ENCODE data around the gene CHMP1B. TPM values are rescaled to one million over a fixed set of nuclear protein-coding genes. Genes with fewer than 3 reads are reported as not detected.

The CHMP1B gene
- polyA plus RNA-seq, 1 donor = 48.2 TPM

- Histone ChIP-seq H3K4me1 (ENCODE audit: control insufficient read depth, insufficient read depth, low read length) (peaks cover 4% of the 10 kb centered on the region), H3K4me3 (ENCODE audit: low read length) (no peak overlapping the region), H3K36me3 (ENCODE audit: control insufficient read depth, insufficient read depth, low read length) (no peaks in the 10 kb centered on the region), H3K27ac (ENCODE audit: low read length) (no peak overlapping the region), H3K27me3 (ENCODE audit: control insufficient read depth, insufficient read depth, low read length) (no peaks in the 10 kb centered on the region), H3K9me3 (ENCODE audit: control insufficient read depth, low read depth, low read length) (no peaks in the 10 kb centered on the region)
- WGBS (ENCODE audit: insufficient coverage, low lambda C conversion rate) = 100% methylated on average over 1 of the region's 12 CpGs
- DNase-seq = no peak
Observed at GRCh38 chr18:11865071-11865470, 13.9 kb downstream of the CHMP1B start.

GRCh38 chr18:11866329-11866728, 15.1 kb downstream of the CHMP1B start:
- Histone ChIP-seq H3K9me3 (ENCODE audit: control insufficient read depth, low read depth, low read length) (no peaks in the 10 kb centered on the region), H3K4me3 (ENCODE audit: low read length) (no peak overlapping the region), H3K4me1 (ENCODE audit: control insufficient read depth, insufficient read depth, low read length) (peaks cover 3% of the 10 kb centered on the region), H3K27me3 (ENCODE audit: control insufficient read depth, insufficient read depth, low read length) (no peaks in the 10 kb centered on the region), H3K36me3 (ENCODE audit: control insufficient read depth, insufficient read depth, low read length) (no peaks in the 10 kb centered on the region), H3K27ac (ENCODE audit: low read length) (no peak overlapping the region)
- WGBS (ENCODE audit: insufficient coverage, low lambda C conversion rate) = no CpG with 5 or more reads among the region's 10 CpGs
- no peak for DNase-seq

- Histone ChIP-seq H3K27me3 (ENCODE audit: control insufficient read depth, insufficient read depth, low read length) (no peaks in the 10 kb centered on the region), H3K9me3 (ENCODE audit: control insufficient read depth, low read depth, low read length) (no peaks in the 10 kb centered on the region), H3K36me3 (ENCODE audit: control insufficient read depth, insufficient read depth, low read length) (no peaks in the 10 kb centered on the region), H3K27ac (ENCODE audit: low read length) (no peak overlapping the region), H3K4me3 (ENCODE audit: low read length) (no peak overlapping the region), H3K4me1 (ENCODE audit: control insufficient read depth, insufficient read depth, low read length) (peaks cover 3% of the 10 kb centered on the region)
- DNase-seq = no peak
- WGBS (ENCODE audit: insufficient coverage, low lambda C conversion rate) = no CpG with 5 or more reads among the region's 5 CpGs
Observed at GRCh38 chr18:11866764-11867163, 15.6 kb downstream of the CHMP1B start.

- H3K4me1 ChIP-seq (ENCODE audit: control insufficient read depth, insufficient read depth, low read length) = no peaks in the 10 kb centered on the region
- no peaks in the 10 kb centered on the region for H3K27me3 ChIP-seq (ENCODE audit: control insufficient read depth, insufficient read depth, low read length)
- H3K4me3 ChIP-seq (ENCODE audit: low read length) = no peak overlapping the region
- no peaks in the 10 kb centered on the region for H3K9me3 ChIP-seq (ENCODE audit: control insufficient read depth, low read depth, low read length)
- no CpG with 5 or more reads among the region's 8 CpGs for WGBS (ENCODE audit: insufficient coverage, low lambda C conversion rate)
- H3K36me3 ChIP-seq (ENCODE audit: control insufficient read depth, insufficient read depth, low read length) = no peaks in the 10 kb centered on the region
- no peak for DNase-seq
- H3K27ac ChIP-seq (ENCODE audit: low read length) = no peak overlapping the region
Observed at GRCh38 chr18:11868230-11868629, 17.0 kb downstream of the CHMP1B start.

GRCh38 chr18:11871501-11871900, 20.3 kb downstream of the CHMP1B start:
- Histone ChIP-seq H3K36me3 (ENCODE audit: control insufficient read depth, insufficient read depth, low read length) (no peaks in the 10 kb centered on the region), H3K27me3 (ENCODE audit: control insufficient read depth, insufficient read depth, low read length) (no peaks in the 10 kb centered on the region), H3K27ac (ENCODE audit: low read length) (no peak overlapping the region), H3K4me1 (ENCODE audit: control insufficient read depth, insufficient read depth, low read length) (no peaks in the 10 kb centered on the region), H3K9me3 (ENCODE audit: control insufficient read depth, low read depth, low read length) (no peaks in the 10 kb centered on the region), H3K4me3 (ENCODE audit: low read length) (no peak overlapping the region)
- WGBS (ENCODE audit: insufficient coverage, low lambda C conversion rate) = 100% methylated on average over 2 of the region's 5 CpGs
- DNase-seq = no peak

GRCh38 chr18:11872479-11873136, 21.4 kb downstream of the CHMP1B start:
- no peaks in the 10 kb centered on the region for H3K4me1 ChIP-seq (ENCODE audit: control insufficient read depth, insufficient read depth, low read length)
- H3K9me3 ChIP-seq (ENCODE audit: control insufficient read depth, low read depth, low read length) = no peaks in the 10 kb centered on the region
- no peaks in the 10 kb centered on the region for H3K27me3 ChIP-seq (ENCODE audit: control insufficient read depth, insufficient read depth, low read length)
- no peak overlapping the region for H3K27ac ChIP-seq (ENCODE audit: low read length)
- WGBS (ENCODE audit: insufficient coverage, low lambda C conversion rate) = 90% methylated on average over 3 of the region's 13 CpGs
- H3K36me3 ChIP-seq (ENCODE audit: control insufficient read depth, insufficient read depth, low read length) = no peaks in the 10 kb centered on the region
- no peak overlapping the region for H3K4me3 ChIP-seq (ENCODE audit: low read length)
- DNase-seq = peak; percentile 29 to 34

- H3K4me1 ChIP-seq (ENCODE audit: control insufficient read depth, insufficient read depth, low read length) = no peaks in the 10 kb centered on the region
- H3K27ac ChIP-seq (ENCODE audit: low read length) = no peak overlapping the region
- no CpG with 5 or more reads among the region's 15 CpGs for WGBS (ENCODE audit: insufficient coverage, low lambda C conversion rate)
- no peaks in the 10 kb centered on the region for H3K27me3 ChIP-seq (ENCODE audit: control insufficient read depth, insufficient read depth, low read length)
- no peaks in the 10 kb centered on the region for H3K9me3 ChIP-seq (ENCODE audit: control insufficient read depth, low read depth, low read length)
- no peak overlapping the region for H3K4me3 ChIP-seq (ENCODE audit: low read length)
- no peak for DNase-seq
- H3K36me3 ChIP-seq (ENCODE audit: control insufficient read depth, insufficient read depth, low read length) = no peaks in the 10 kb centered on the region
Observed at GRCh38 chr18:11873670-11874340, 22.6 kb downstream of the CHMP1B start.

- no peaks in the 10 kb centered on the region for H3K4me1 ChIP-seq (ENCODE audit: control insufficient read depth, insufficient read depth, low read length)
- H3K27ac ChIP-seq (ENCODE audit: low read length) = no peak overlapping the region
- 83% methylated on average over 2 of the region's 8 CpGs for WGBS (ENCODE audit: insufficient coverage, low lambda C conversion rate)
- H3K27me3 ChIP-seq (ENCODE audit: control insufficient read depth, insufficient read depth, low read length) = no peaks in the 10 kb centered on the region
- no peak overlapping the region for H3K4me3 ChIP-seq (ENCODE audit: low read length)
- no peaks in the 10 kb centered on the region for H3K36me3 ChIP-seq (ENCODE audit: control insufficient read depth, insufficient read depth, low read length)
- no peaks in the 10 kb centered on the region for H3K9me3 ChIP-seq (ENCODE audit: control insufficient read depth, low read depth, low read length)
- DNase-seq = no peak
Observed at GRCh38 chr18:11874676-11875075, 23.5 kb downstream of the CHMP1B start.

- no CpG with 5 or more reads among the region's 10 CpGs for WGBS (ENCODE audit: insufficient coverage, low lambda C conversion rate)
- no peak for DNase-seq
- H3K27ac ChIP-seq (ENCODE audit: low read length) = no peak overlapping the region
- H3K27me3 ChIP-seq (ENCODE audit: control insufficient read depth, insufficient read depth, low read length) = no peaks in the 10 kb centered on the region
- no peaks in the 10 kb centered on the region for H3K36me3 ChIP-seq (ENCODE audit: control insufficient read depth, insufficient read depth, low read length)
- H3K4me3 ChIP-seq (ENCODE audit: low read length) = no peak overlapping the region
- H3K9me3 ChIP-seq (ENCODE audit: control insufficient read depth, low read depth, low read length) = no peaks in the 10 kb centered on the region
- H3K4me1 ChIP-seq (ENCODE audit: control insufficient read depth, insufficient read depth, low read length) = no peaks in the 10 kb centered on the region
Observed at GRCh38 chr18:11877497-11878135, 26.4 kb downstream of the CHMP1B start.

- Histone ChIP-seq H3K4me1 (ENCODE audit: control insufficient read depth, insufficient read depth, low read length) (peaks cover 12% of the 10 kb centered on the region), H3K36me3 (ENCODE audit: control insufficient read depth, insufficient read depth, low read length) (peaks cover 15% of the 10 kb centered on the region), H3K27me3 (ENCODE audit: control insufficient read depth, insufficient read depth, low read length) (no peaks in the 10 kb centered on the region), H3K4me3 (ENCODE audit: low read length) (no peak overlapping the region), H3K9me3 (ENCODE audit: control insufficient read depth, low read depth, low read length) (no peaks in the 10 kb centered on the region), H3K27ac (ENCODE audit: low read length) (no peak overlapping the region)
- no peak for DNase-seq
- WGBS (ENCODE audit: insufficient coverage, low lambda C conversion rate) = 73% methylated on average over 3 of the region's 30 CpGs
Observed at GRCh38 chr18:11880586-11881304, 29.5 kb downstream of the CHMP1B start.

All from large intestine (tissue), 3 donors.